Esophagus squamous epithelium (tissue), 4 donors: ENCODE data around the gene TMEM213.
A peak's percentile ranks its signal among the peaks of the same experiment; 100 is the strongest.

ENCODE experiments used
- CTCF ChIP-seq, 6 experiments: fragments of 450-650 bp in 4 of 6; fragments of 200-600 bp in 2 of 6; sonication (generic) in 2 of 6; IDR thresholded peaks; one replicate each; pipeline ENCODE4 v1.5.1; 2016 to 2019; ENCODE audit warnings: antibody characterized with exemption in 6 of 6, mild to moderate bottlenecking in 4 of 6, moderate library complexity in 4 of 6
- POLR2A ChIP-seq, 4 donors: fragments of 450-650 bp; IDR thresholded peaks; one replicate each; pipeline ENCODE4 v1.6.1; 2017; ENCODE audit warnings: antibody characterized with exemption in 4 of 4, mild to moderate bottlenecking in 4 of 4, moderate library complexity in 3 of 4

DNA sequence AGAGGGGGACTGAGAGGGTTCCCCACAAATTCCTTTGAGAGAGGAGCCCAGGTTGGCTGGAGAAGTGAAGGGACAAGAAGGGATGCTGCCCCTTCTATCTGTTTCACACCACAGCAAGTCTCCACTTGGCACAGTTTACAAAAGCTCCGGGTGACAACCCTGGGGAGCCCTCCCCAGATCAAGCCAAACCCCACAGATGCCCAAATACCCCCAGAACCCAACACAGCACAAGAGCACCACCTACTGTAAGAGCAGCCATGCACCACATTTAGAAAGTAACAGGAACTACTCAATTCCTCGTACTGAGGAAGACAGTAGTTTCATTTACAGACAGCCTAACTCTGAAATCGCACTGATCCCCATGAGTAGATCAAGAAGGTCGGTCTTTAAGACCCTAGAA, 68.0 kb downstream of the TMEM213 start:
- no peak for TF ChIP-seq POLR2A (IDR thresholded peaks at IDR 0.05)
- peak in 2 of 6 experiments; percentile 35 to 40 for TF ChIP-seq CTCF (IDR thresholded peaks at IDR 0.05)
